Raji (cell line): ENCODE results near the gene SLC25A53.
"Not testable (repeated sequence)": the region's sequence is repeated elsewhere in the genome, so short reads cannot be mapped to it uniquely, and the experiment has no call there.

Experiments
- POLR2A ChIP-seq: IDR thresholded peaks from 2 replicates; pipeline ENCODE4 v1.6.1; 2011; ENCODE audit warnings: low read depth, low read length, control low read depth; ENCODE audit not compliant: insufficient read depth

The SLC25A53 gene

GRCh38 chrX:104104676-104105075, 52.1 kb downstream of the SLC25A53 start:
- no peak for TF ChIP-seq POLR2A

- no peak for TF ChIP-seq POLR2A
Measured at GRCh38 chrX:104098919-104099318, 57.9 kb downstream of the SLC25A53 start.

- no peak for TF ChIP-seq POLR2A
Measured at GRCh38 chrX:104098151-104098808, 58.5 kb downstream of the SLC25A53 start.

- no peak for TF ChIP-seq POLR2A
Measured at GRCh38 chrX:104085919-104086318, 70.9 kb downstream of the SLC25A53 start.

- no peak for TF ChIP-seq POLR2A
Measured at GRCh38 chrX:104085477-104085876, 71.3 kb downstream of the SLC25A53 start.

- TF ChIP-seq POLR2A = no peak
Measured at GRCh38 chrX:104084534-104085277, 72.1 kb downstream of the SLC25A53 start.

GRCh38 chrX:104084063-104084462, 72.7 kb downstream of the SLC25A53 start:
- TF ChIP-seq POLR2A = no peak

GRCh38 chrX:104075778-104076445, 80.9 kb downstream of the SLC25A53 start, which contains the start of gene TMSB15C:
TMSB15C (minus strand) TSS chrX:104076236.
- TF ChIP-seq POLR2A = not testable (repeated sequence)
